ENCODE results near the gene PABPN1. TPM values are rescaled to one million over a fixed set of nuclear protein-coding genes. Genes with fewer than 3 reads are reported as not detected.

PABPN1 gene
- total and polyA plus RNA-seq, 2 of the 13 experiments (the other 11 are each of a cell fraction or from before 2014, with no cell fraction given): 233 to 524 TPM

DNA sequence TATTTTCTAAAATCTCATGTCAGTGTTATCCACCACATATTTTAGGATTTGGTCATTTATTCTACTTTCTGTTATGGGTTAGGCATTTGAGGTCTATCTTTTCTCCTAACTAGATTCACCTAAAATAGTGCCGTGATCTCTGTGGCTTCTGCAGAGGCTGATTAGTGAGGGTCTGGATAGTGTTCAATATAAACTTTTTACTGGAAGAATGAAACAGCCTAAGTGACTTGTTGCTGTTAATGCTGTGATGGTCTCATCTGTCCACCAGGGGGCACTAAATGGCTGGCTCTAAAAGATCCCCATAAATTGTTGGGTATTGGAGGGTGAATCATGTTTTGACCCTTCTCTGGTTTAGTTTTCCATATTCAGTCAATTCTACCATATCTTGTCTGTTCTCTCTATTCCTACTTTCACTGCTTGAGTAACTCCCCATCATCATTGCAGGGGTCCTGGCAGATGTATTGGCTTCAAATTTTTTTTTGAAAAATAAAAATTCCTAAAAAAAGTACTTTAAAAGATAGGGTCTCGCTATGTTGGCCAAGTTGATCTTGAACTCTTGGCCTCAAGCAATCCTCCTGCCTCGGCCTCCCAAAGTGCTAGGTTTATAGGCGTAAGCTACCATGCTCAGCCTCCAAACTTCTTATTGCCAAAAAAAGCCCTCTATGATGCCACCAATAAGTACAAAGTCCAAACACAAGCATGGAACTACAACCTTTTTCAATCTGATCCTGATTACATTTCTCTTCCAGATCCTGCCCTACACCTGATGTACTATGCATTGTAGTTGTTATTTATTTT lies 6.9 kb downstream of the PABPN1 start (continued):
- TF ChIP-seq NCOA5 (CRISPR knock-in tag; IDR thresholded peaks at IDR 0.05) (no peak), ZFP90 (CRISPR knock-in tag; IDR thresholded peaks at IDR 0.05; ENCODE audit: borderline replicate concordance) (no peak), KDM5A (IDR thresholded peaks at IDR 0.05; ENCODE audit: borderline replicate concordance, low read length) (no peak), POLR2A (IDR thresholded peaks at IDR 0.05; ENCODE audit: insufficient read depth in 1 of 2, low read depth in 2 of 2, low read length in 2 of 2) (no peak; a peak in 1 of 4 replicates), SNAPC5 (CRISPR knock-in tag; IDR thresholded peaks at IDR 0.05; ENCODE audit: borderline replicate concordance) (0 out of 2 replicates have a peak, but pooled peaks have one; percentile 52), SMC3 (IDR thresholded peaks at IDR 0.05; ENCODE audit: low read length) (peak; percentile 97), POGK (CRISPR knock-in tag; conservative IDR thresholded peaks at IDR 0.05) (peak; percentile 89), ZNF180 (CRISPR knock-in tag; IDR thresholded peaks at IDR 0.05; ENCODE audit: borderline replicate concordance, low read depth) (no peak), TEF (CRISPR knock-in tag; IDR thresholded peaks at IDR 0.05) (no peak), MYPOP (CRISPR knock-in tag; IDR thresholded peaks at IDR 0.05) (no peak), KLF9 (CRISPR knock-in tag; IDR thresholded peaks at IDR 0.05; ENCODE audit: low read depth) (0 out of 2 replicates have a peak, but pooled peaks have one; percentile 58), TOPORS (CRISPR knock-in tag; IDR thresholded peaks at IDR 0.05) (0 out of 2 replicates have a peak, but pooled peaks have one; percentile 23), TCF7 (IDR thresholded peaks at IDR 0.05; ENCODE audit: low read depth) (no peak), THAP11 (CRISPR knock-in tag; IDR thresholded peaks at IDR 0.05) (0 out of 2 replicates have a peak, but pooled peaks have one; percentile 38), MYNN (CRISPR knock-in tag; IDR thresholded peaks at IDR 0.05; ENCODE audit: low read depth) (no peak), ZBTB7A (CRISPR knock-in tag; IDR thresholded peaks at IDR 0.05) (no peak), TBL1XR1 (IDR thresholded peaks at IDR 0.05; ENCODE audit: borderline replicate concordance, low read length, partially characterized antibody) (peak; percentile 48), AHR (CRISPR knock-in tag; IDR thresholded peaks at IDR 0.05) (no peak), ZNF430 (CRISPR knock-in tag; IDR thresholded peaks at IDR 0.05) (no peak), POLR2AphosphoS5 (IDR thresholded peaks at IDR 0.05; ENCODE audit: low read depth, low read length) (no peak), ZNF678 (CRISPR knock-in tag; IDR thresholded peaks at IDR 0.05) (no peak), ZNF788 (CRISPR knock-in tag; IDR thresholded peaks at IDR 0.05; ENCODE audit: borderline replicate concordance) (no peak), ZNF547 (CRISPR knock-in tag; IDR thresholded peaks at IDR 0.05) (peak; percentile 63; the same call in 1 of the 2 replicates)
- TF ChIP-seq, protein P1, sequence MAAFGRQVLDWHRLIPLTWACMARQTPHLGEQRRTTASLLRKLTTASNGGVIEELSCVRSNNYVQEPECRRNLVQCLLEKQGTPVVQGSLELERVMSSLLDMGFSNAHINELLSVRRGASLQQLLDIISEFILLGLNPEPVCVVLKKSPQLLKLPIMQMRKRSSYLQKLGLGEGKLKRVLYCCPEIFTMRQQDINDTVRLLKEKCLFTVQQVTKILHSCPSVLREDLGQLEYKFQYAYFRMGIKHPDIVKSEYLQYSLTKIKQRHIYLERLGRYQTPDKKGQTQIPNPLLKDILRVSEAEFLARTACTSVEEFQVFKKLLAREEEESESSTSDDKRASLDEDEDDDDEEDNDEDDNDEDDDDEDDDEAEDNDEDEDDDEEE (CRISPR knock-in tag; IDR thresholded peaks at IDR 0.05): no peak
- TF ChIP-seq, protein P2, sequence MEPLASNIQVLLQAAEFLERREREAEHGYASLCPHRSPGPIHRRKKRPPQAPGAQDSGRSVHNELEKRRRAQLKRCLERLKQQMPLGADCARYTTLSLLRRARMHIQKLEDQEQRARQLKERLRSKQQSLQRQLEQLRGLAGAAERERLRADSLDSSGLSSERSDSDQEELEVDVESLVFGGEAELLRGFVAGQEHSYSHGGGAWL (CRISPR knock-in tag; IDR thresholded peaks at IDR 0.05): no peak
- TF ChIP-seq, protein P3, sequence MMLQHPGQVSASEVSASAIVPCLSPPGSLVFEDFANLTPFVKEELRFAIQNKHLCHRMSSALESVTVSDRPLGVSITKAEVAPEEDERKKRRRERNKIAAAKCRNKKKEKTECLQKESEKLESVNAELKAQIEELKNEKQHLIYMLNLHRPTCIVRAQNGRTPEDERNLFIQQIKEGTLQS (CRISPR knock-in tag; IDR thresholded peaks at IDR 0.05): 0 out of 2 replicates have a peak, but pooled peaks have one; percentile 45
